ENCODE data around the gene KIAA1586.
"Not testable (repeated sequence)": the region's sequence is repeated elsewhere in the genome, so short reads cannot be mapped to it uniquely, and the experiment has no call there.

KIAA1586 gene

GRCh38 chr6:57078531-57079207 lies 32.2 kb downstream of the KIAA1586 start:
- DNase-seq (ENCODE audit: low spot score) = no peak
- no peak overlapping the region for H3K27ac ChIP-seq
- ChIA-PET CTCF (no interaction called here), POLR2A (ENCODE audit: low non-redundant PET) (no interaction called here)
- TF ChIP-seq CTCF (conservative IDR thresholded peaks at IDR 0.05; ENCODE audit: low read depth) = no peak

GRCh38 chr6:57085471-57085870 lies 39.0 kb downstream of the KIAA1586 start:
- no peak overlapping the region for H3K27ac ChIP-seq
- POLR2A ChIA-PET (ENCODE audit: low non-redundant PET) = no interaction called here
- CTCF ChIA-PET = no interaction called here
- TF ChIP-seq CTCF (conservative IDR thresholded peaks at IDR 0.05; ENCODE audit: low read depth) = no peak
- no peak for DNase-seq (ENCODE audit: low spot score)

GRCh38 chr6:57086843-57087242 lies 40.4 kb downstream of the KIAA1586 start:
- POLR2A ChIA-PET (ENCODE audit: low non-redundant PET) = no interaction called here
- no peak for DNase-seq (ENCODE audit: low spot score)
- H3K27ac ChIP-seq = no peak overlapping the region
- CTCF ChIA-PET = interaction anchor here (0.6 to 0.8 kb wide), 2 partner anchors 134 to 232 kb away, joined by 3 to 5 read pairs; no protein-coding TSS in a partner anchor
- TF ChIP-seq CTCF (conservative IDR thresholded peaks at IDR 0.05; ENCODE audit: low read depth) = no peak

GRCh38 chr6:57087916-57088315 lies 41.4 kb downstream of the KIAA1586 start:
- DNase-seq (ENCODE audit: low spot score) = no peak
- no peak overlapping the region for H3K27ac ChIP-seq
- CTCF ChIA-PET = no interaction called here
- TF ChIP-seq CTCF (conservative IDR thresholded peaks at IDR 0.05; ENCODE audit: low read depth) = no peak
- POLR2A ChIA-PET (ENCODE audit: low non-redundant PET) = no interaction called here

- ChIA-PET CTCF (no interaction called here), POLR2A (ENCODE audit: low non-redundant PET) (no interaction called here)
- no peak for TF ChIP-seq CTCF (conservative IDR thresholded peaks at IDR 0.05; ENCODE audit: low read depth)
- no peak overlapping the region for H3K27ac ChIP-seq
- no peak for DNase-seq (ENCODE audit: low spot score)
Measured at GRCh38 chr6:57089265-57089664, 42.8 kb downstream of the KIAA1586 start.

- H3K27ac ChIP-seq = peak within 1 kb of the TSS; percentile 83
- POLR2A ChIA-PET (ENCODE audit: low non-redundant PET) = no interaction called here
- peak; percentile 94 for DNase-seq (ENCODE audit: low spot score)
- no peak for TF ChIP-seq CTCF (conservative IDR thresholded peaks at IDR 0.05; ENCODE audit: low read depth)
- CTCF ChIA-PET = no interaction called here
Measured at GRCh38 chr6:57089687-57090457, 43.4 kb downstream of the KIAA1586 start, which contains the start of gene ZNF451. ZNF451 (plus strand) TSS chr6:57090188; CDS start chr6:57090254, 66 bp downstream.

- H3K27ac ChIP-seq = peak overlapping the region; percentile 83
- POLR2A ChIA-PET (ENCODE audit: low non-redundant PET); DNase-seq (ENCODE audit: low spot score); CTCF ChIA-PET: not testable (repeated sequence)
Measured at GRCh38 chr6:57090458-57091067, 44.1 kb downstream of the KIAA1586 start.

- H3K27ac ChIP-seq; CTCF ChIA-PET; POLR2A ChIA-PET (ENCODE audit: low non-redundant PET); DNase-seq (ENCODE audit: low spot score): not testable (repeated sequence)
Measured at GRCh38 chr6:57091375-57091774, 44.9 kb downstream of the KIAA1586 start.

Measured in RWPE1 (cell line).